HEK293 (cell line): ENCODE data around the gene LMTK3.

Experiments used
- EGR2 ChIP-seq: fragments of 450-650 bp; formaldehyde crosslinking; IDR thresholded peaks from 2 replicates; pipeline ENCODE4 v1.5.1; 2016; ENCODE audit warnings: low read depth, missing biosample characterization, missing genetic modification characterization
- GFI1B ChIP-seq: fragments of 450-650 bp; formaldehyde crosslinking; IDR thresholded peaks from 2 replicates; pipeline ENCODE4 v1.5.1; 2016; ENCODE audit warnings: missing biosample characterization, missing genetic modification characterization
- HOXC10 ChIP-seq: sonication (generic); formaldehyde crosslinking; IDR thresholded peaks from 2 replicates; pipeline ENCODE4 v1.8.1; 2023; ENCODE audit warnings: mild to moderate bottlenecking, missing genetic modification reagents
- KLF17 ChIP-seq: fragments of 450-650 bp; formaldehyde crosslinking; IDR thresholded peaks from 2 replicates; pipeline ENCODE4 v1.5.1; 2016; ENCODE audit warnings: missing biosample characterization, missing genetic modification characterization
- OVOL3 ChIP-seq: fragments of 450-650 bp; formaldehyde crosslinking; IDR thresholded peaks from 2 replicates; pipeline ENCODE4 v1.5.1; 2016; ENCODE audit warnings: missing biosample characterization, missing genetic modification characterization
- PRDM1 ChIP-seq: fragments of 450-650 bp; formaldehyde crosslinking; IDR thresholded peaks from 2 replicates; pipeline ENCODE4; 2016; ENCODE audit warnings: missing biosample characterization, missing genetic modification characterization
- RBAK ChIP-seq: fragments of 450-650 bp; formaldehyde crosslinking; IDR thresholded peaks from 2 replicates; pipeline ENCODE4 v1.5.1; 2016; ENCODE audit warnings: missing biosample characterization, missing genetic modification characterization
- SP2 ChIP-seq: fragments of 450-650 bp; formaldehyde crosslinking; IDR thresholded peaks from 2 replicates; pipeline ENCODE4 v1.5.1; 2016; ENCODE audit warnings: missing biosample characterization, missing genetic modification characterization
- ZEB2 ChIP-seq: fragments of 450-650 bp; formaldehyde crosslinking; IDR thresholded peaks from 2 replicates; pipeline ENCODE4 v1.5.1; 2016; ENCODE audit warnings: missing biosample characterization, missing genetic modification characterization
- ZNF112 ChIP-seq: fragments of 450-650 bp; formaldehyde crosslinking; IDR thresholded peaks from 2 replicates; pipeline ENCODE4 v1.5.0; 2017; ENCODE audit warnings: missing biosample characterization, missing genetic modification characterization
- ZNF140 ChIP-seq: fragments of 450-650 bp; formaldehyde crosslinking; IDR thresholded peaks from 2 replicates; pipeline ENCODE4 v1.5.1; 2016; ENCODE audit warnings: missing biosample characterization, missing genetic modification characterization
- ZNF18 ChIP-seq: fragments of 450-650 bp; formaldehyde crosslinking; IDR thresholded peaks from 2 replicates; pipeline ENCODE4 v1.5.1; 2016; ENCODE audit warnings: missing biosample characterization, missing genetic modification characterization
- ZNF24 ChIP-seq: fragments of 450-650 bp; formaldehyde crosslinking; IDR thresholded peaks from 2 replicates; pipeline ENCODE4 v1.5.1; 2016; ENCODE audit warnings: missing biosample characterization, missing genetic modification characterization
- ZNF26 ChIP-seq: fragments of 450-650 bp; formaldehyde crosslinking; IDR thresholded peaks from 2 replicates; pipeline ENCODE4 v1.5.1; 2016; ENCODE audit warnings: missing biosample characterization, missing genetic modification characterization
- ZNF266 ChIP-seq: fragments of 450-650 bp; formaldehyde crosslinking; IDR thresholded peaks from 2 replicates; pipeline ENCODE4 v1.5.1; 2016; ENCODE audit warnings: missing biosample characterization, missing genetic modification characterization, low read depth
- ZNF292 ChIP-seq: fragments of 450-650 bp; formaldehyde crosslinking; IDR thresholded peaks from 2 replicates; pipeline ENCODE4 v1.5.1; 2016; ENCODE audit warnings: low read depth, missing biosample characterization, missing genetic modification characterization, borderline replicate concordance
- ZNF423 ChIP-seq: fragments of 450-650 bp; formaldehyde crosslinking; IDR thresholded peaks from 2 replicates; pipeline ENCODE4 v1.5.1; 2016; ENCODE audit warnings: missing biosample characterization, missing genetic modification characterization
- ZNF473 ChIP-seq: fragments of 450-650 bp; formaldehyde crosslinking; IDR thresholded peaks from 2 replicates; pipeline ENCODE4 v1.5.1; 2017; ENCODE audit warnings: missing biosample characterization, missing genetic modification characterization
- ZNF544 ChIP-seq: fragments of 450-650 bp; formaldehyde crosslinking; IDR thresholded peaks from 2 replicates; pipeline ENCODE4 v1.5.0; 2017; ENCODE audit warnings: missing biosample characterization, missing genetic modification characterization
- ZNF560 ChIP-seq: fragments of 450-650 bp; formaldehyde crosslinking; IDR thresholded peaks from 2 replicates; pipeline ENCODE4 v1.5.1; 2017; ENCODE audit warnings: missing biosample characterization, missing genetic modification characterization, borderline replicate concordance
- ZNF571 ChIP-seq: fragments of 450-650 bp; formaldehyde crosslinking; IDR thresholded peaks from 2 replicates; pipeline ENCODE4 v1.5.0; 2017; ENCODE audit warnings: missing biosample characterization, missing genetic modification characterization
- ZNF624 ChIP-seq: fragments of 450-650 bp; formaldehyde crosslinking; IDR thresholded peaks from 2 replicates; pipeline ENCODE4 v1.5.1; 2017; ENCODE audit warnings: missing biosample characterization, missing genetic modification characterization
- ZNF639 ChIP-seq: fragments of 450-650 bp; formaldehyde crosslinking; IDR thresholded peaks from 2 replicates; pipeline ENCODE4 v1.5.1; 2016; ENCODE audit warnings: missing biosample characterization, missing genetic modification characterization
- ZNF791 ChIP-seq: fragments of 450-650 bp; formaldehyde crosslinking; IDR thresholded peaks from 2 replicates; pipeline ENCODE4 v1.5.1; 2016; ENCODE audit warnings: missing biosample characterization, missing genetic modification characterization
- ZSCAN30 ChIP-seq: fragments of 450-650 bp; IDR thresholded peaks from 2 replicates; pipeline ENCODE4 v1.5.1; 2018; ENCODE audit warnings: missing biosample characterization, mild to moderate bottlenecking, missing genetic modification characterization, moderate library complexity
- TF ChIP-seq, protein P1 (sequence below): fragments of 450-650 bp; formaldehyde crosslinking; IDR thresholded peaks from 2 replicates; pipeline ENCODE4 v1.5.1; 2016; ENCODE audit warnings: missing biosample characterization, missing genetic modification characterization
- TF ChIP-seq, protein P2 (sequence below): fragments of 450-650 bp; IDR thresholded peaks from 2 replicates; pipeline ENCODE4 v1.5.1; 2018; ENCODE audit warnings: missing biosample characterization, missing genetic modification characterization
- TF ChIP-seq, protein P3 (sequence below): fragments of 450-650 bp; formaldehyde crosslinking; IDR thresholded peaks from 2 replicates; pipeline ENCODE4 v1.5.1; 2016; ENCODE audit warnings: missing biosample characterization, missing genetic modification characterization

LMTK3 gene

DNA sequence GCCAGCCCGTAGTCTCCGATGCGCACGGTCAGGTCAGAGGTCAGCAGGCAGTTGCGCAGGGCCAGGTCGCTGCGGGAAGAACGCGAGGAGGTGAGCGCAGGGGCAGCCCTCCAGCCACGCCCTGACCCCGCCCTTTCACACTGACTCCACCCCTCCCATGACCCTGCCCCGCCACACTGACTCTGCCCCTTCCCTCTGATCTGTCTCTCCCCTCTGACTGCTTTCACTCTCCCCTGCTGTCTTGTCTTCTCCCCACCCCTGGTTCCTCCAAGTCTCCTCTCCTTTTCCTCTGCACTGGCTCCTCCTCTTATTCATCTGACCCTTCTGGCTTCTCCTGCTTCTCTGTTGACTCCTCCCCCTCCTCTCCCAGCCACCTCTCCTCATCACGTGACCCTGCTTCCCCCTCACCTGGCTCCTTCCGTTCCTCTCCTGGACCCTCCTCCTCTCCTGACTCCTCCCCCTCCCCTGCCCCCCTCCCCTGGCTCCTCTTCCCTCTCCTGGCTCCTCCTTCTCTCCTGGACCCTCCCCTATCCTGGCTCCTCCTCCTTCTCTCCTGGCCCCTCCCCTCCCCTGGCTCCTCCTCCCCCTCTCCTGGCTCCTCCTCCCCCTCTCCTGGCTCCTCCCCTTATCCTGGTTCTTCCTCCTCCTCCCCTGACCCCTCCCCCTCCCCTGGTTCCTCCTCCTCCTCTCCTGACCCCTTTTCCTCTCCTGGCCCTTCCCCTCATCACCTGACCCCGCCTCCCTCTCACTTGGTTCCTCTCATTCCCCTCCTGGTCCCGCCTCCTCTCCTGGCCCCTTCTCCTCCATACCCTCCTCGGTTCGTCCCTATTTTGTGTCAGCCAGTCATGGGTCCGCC, 9.9 kb downstream of the LMTK3 start (continued):
- TF ChIP-seq ZNF560 (tag by site-specific recombination) (no peak), ZNF624 (no peak), ZEB2 (tag by site-specific recombination) (peak; percentile 58), ZNF791 (no peak), ZNF423 (tag by site-specific recombination) (no peak), GFI1B (tag by site-specific recombination) (no peak), OVOL3 (tag by site-specific recombination) (no peak), ZNF140 (tag by site-specific recombination) (no peak), ZNF544 (tag by site-specific recombination) (no peak), SP2 (tag by site-specific recombination) (peak; percentile 89), KLF17 (no peak), RBAK (tag by site-specific recombination) (0 out of 2 replicates have a peak, but pooled peaks have one; percentile 15), PRDM1 (tag by site-specific recombination) (peak; percentile 80), ZNF24 (no peak; the same call in 1 of the 2 replicates), ZNF571 (no peak), HOXC10 (CRISPR knock-in tag) (no peak), ZNF473 (no peak), EGR2 (0 out of 2 replicates have a peak, but pooled peaks have one; percentile 26), ZNF292 (tag by site-specific recombination) (no peak), ZNF112 (tag by site-specific recombination) (no peak), ZNF266 (no peak), ZNF18 (tag by site-specific recombination) (no peak), ZNF639 (0 out of 2 replicates have a peak, but pooled peaks have one; percentile 33), ZNF26 (tag by site-specific recombination) (no peak), ZSCAN30 (tag by site-specific recombination) (no peak)
- TF ChIP-seq, protein P1, sequence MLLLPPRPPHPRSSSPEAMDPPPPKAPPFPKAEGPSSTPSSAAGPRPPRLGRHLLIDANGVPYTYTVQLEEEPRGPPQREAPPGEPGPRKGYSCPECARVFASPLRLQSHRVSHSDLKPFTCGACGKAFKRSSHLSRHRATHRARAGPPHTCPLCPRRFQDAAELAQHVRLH (tag by site-specific recombination): no peak
- TF ChIP-seq, protein P2, sequence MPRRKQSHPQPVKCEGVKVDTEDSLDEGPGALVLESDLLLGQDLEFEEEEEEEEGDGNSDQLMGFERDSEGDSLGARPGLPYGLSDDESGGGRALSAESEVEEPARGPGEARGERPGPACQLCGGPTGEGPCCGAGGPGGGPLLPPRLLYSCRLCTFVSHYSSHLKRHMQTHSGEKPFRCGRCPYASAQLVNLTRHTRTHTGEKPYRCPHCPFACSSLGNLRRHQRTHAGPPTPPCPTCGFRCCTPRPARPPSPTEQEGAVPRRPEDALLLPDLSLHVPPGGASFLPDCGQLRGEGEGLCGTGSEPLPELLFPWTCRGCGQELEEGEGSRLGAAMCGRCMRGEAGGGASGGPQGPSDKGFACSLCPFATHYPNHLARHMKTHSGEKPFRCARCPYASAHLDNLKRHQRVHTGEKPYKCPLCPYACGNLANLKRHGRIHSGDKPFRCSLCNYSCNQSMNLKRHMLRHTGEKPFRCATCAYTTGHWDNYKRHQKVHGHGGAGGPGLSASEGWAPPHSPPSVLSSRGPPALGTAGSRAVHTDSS (tag by site-specific recombination): no peak
- TF ChIP-seq, protein P3, sequence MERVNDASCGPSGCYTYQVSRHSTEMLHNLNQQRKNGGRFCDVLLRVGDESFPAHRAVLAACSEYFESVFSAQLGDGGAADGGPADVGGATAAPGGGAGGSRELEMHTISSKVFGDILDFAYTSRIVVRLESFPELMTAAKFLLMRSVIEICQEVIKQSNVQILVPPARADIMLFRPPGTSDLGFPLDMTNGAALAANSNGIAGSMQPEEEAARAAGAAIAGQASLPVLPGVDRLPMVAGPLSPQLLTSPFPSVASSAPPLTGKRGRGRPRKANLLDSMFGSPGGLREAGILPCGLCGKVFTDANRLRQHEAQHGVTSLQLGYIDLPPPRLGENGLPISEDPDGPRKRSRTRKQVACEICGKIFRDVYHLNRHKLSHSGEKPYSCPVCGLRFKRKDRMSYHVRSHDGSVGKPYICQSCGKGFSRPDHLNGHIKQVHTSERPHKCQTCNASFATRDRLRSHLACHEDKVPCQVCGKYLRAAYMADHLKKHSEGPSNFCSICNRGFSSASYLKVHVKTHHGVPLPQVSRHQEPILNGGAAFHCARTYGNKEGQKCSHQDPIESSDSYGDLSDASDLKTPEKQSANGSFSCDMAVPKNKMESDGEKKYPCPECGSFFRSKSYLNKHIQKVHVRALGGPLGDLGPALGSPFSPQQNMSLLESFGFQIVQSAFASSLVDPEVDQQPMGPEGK (tag by site-specific recombination): peak; percentile 85
